ENCODE measurements around the gene ARHGEF9.
"Not testable (repeated sequence)": the region's sequence is repeated elsewhere in the genome, so short reads cannot be mapped to it uniquely, and the experiment has no call there.

Gene ARHGEF9

DNA sequence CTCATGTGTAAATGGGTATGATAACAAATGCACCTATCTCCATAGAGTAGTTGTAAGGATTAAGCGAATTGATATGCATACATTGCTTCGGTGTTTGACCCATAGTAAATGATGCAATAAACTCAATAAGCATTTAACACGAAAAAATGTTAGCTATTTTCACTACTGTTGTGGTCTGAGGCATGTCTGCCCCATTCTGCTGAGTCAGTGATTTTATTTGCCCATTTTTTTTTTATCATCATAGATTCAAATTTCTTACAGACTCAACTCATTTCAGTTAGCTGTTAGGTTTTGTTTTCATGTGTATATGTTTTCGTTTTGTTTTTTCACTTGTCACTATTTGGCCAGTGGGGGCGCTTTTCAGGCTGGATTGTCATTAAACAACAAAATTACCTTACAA lies 27.8 kb upstream of the ARHGEF9 start:
- no peaks in the 10 kb centered on the region for H3K4me1 ChIP-seq (ENCODE audit: insufficient read depth, low read length)
- H3K27me3 ChIP-seq (ENCODE audit: insufficient read depth, low read length, poor library complexity) = no peaks in the 10 kb centered on the region
- no peaks in the 10 kb centered on the region for H4K20me1 ChIP-seq (ENCODE audit: insufficient read depth, low read length)
- DNase-seq (no peak), ATAC-seq (ENCODE audit: insufficient read depth, low read depth) (no peak)
- no peak overlapping the region for H3K27ac ChIP-seq (ENCODE audit: low read length)
- H3K36me3 ChIP-seq (ENCODE audit: insufficient read depth, low read length) = no peaks in the 10 kb centered on the region
- no peak overlapping the region for H3K9ac ChIP-seq (ENCODE audit: low read depth, low read length)
- no peaks in the 10 kb centered on the region for H3K9me3 ChIP-seq (ENCODE audit: insufficient read depth, low read length, severe bottlenecking)
- H3K4me2 ChIP-seq (ENCODE audit: insufficient read depth, low read length) = no peak overlapping the region
- H2AFZ ChIP-seq (ENCODE audit: low read depth, low read length) = no peak overlapping the region
- no peak overlapping the region for H3K4me3 ChIP-seq (ENCODE audit: low read depth in 1 of 2, low read length in 2 of 2)
- no peak for TF ChIP-seq EZH2 (IDR thresholded peaks at IDR 0.05; ENCODE audit: borderline replicate concordance, low read depth, low read length, severe bottlenecking)
- no peaks in the 10 kb centered on the region for H3K79me2 ChIP-seq (ENCODE audit: insufficient read depth, low read length)

DNA sequence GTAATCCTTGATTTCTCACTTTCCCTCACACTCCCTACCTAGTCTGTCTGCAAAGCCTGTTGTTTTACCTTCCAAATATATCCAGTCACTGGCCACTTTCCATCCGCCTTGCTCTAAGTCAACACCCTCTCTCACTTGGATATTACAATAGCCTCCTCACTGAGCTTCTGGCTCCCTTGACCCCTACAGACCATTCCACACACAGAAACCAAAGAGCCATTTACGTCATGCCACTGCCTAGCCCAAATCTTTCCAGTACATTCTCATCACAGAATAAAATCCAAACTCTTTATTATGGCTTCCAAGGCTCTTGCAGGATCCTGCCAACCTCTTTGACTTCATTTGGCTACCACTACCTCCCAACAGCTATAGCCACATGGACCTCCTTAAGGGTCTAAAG lies 25.7 kb upstream of the ARHGEF9 start:
- Histone ChIP-seq H3K36me3 (ENCODE audit: insufficient read depth, low read length) (no peaks in the 10 kb centered on the region), H3K27ac (ENCODE audit: low read length) (no peak overlapping the region), H3K79me2 (ENCODE audit: insufficient read depth, low read length) (no peaks in the 10 kb centered on the region), H3K9ac (ENCODE audit: low read depth, low read length) (no peak overlapping the region), H3K4me2 (ENCODE audit: insufficient read depth, low read length) (no peak overlapping the region), H4K20me1 (ENCODE audit: insufficient read depth, low read length) (no peaks in the 10 kb centered on the region), H3K27me3 (ENCODE audit: insufficient read depth, low read length, poor library complexity) (no peaks in the 10 kb centered on the region), H2AFZ (ENCODE audit: low read depth, low read length) (no peak overlapping the region), H3K9me3 (ENCODE audit: insufficient read depth, low read length, severe bottlenecking) (no peaks in the 10 kb centered on the region), H3K4me3 (ENCODE audit: low read depth in 1 of 2, low read length in 2 of 2) (no peak overlapping the region), H3K4me1 (ENCODE audit: insufficient read depth, low read length) (no peaks in the 10 kb centered on the region)
- TF ChIP-seq EZH2 (IDR thresholded peaks at IDR 0.05; ENCODE audit: borderline replicate concordance, low read depth, low read length, severe bottlenecking) = no peak
- TF ChIP-seq, protein P1, sequence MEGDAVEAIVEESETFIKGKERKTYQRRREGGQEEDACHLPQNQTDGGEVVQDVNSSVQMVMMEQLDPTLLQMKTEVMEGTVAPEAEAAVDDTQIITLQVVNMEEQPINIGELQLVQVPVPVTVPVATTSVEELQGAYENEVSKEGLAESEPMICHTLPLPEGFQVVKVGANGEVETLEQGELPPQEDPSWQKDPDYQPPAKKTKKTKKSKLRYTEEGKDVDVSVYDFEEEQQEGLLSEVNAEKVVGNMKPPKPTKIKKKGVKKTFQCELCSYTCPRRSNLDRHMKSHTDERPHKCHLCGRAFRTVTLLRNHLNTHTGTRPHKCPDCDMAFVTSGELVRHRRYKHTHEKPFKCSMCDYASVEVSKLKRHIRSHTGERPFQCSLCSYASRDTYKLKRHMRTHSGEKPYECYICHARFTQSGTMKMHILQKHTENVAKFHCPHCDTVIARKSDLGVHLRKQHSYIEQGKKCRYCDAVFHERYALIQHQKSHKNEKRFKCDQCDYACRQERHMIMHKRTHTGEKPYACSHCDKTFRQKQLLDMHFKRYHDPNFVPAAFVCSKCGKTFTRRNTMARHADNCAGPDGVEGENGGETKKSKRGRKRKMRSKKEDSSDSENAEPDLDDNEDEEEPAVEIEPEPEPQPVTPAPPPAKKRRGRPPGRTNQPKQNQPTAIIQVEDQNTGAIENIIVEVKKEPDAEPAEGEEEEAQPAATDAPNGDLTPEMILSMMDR (IDR thresholded peaks at IDR 0.05; ENCODE audit: borderline replicate concordance, extremely low read depth, low read length, poor library complexity, severe bottlenecking) = no peak
- ATAC-seq (ENCODE audit: insufficient read depth, low read depth) = no peak
- no peak for DNase-seq

DNA sequence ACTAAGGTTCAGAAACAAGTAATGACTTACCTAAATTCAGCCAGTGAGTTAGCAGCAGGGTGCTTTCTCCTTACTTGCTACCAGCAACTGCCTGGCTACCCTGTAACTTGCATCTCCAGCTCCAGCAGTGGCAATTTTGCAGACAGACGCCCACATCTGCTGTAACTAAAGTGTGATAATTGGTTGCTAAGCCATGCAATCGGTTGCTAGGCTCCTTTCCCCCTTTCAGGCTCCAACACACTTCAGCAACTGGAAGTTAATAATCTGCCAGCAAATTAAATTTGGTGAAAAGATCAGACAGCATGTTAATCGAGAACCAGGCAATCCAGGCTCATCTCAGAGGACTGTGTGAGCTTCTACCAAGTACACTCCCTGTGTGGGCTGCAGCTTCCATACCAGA lies 24.2 kb upstream of the ARHGEF9 start:
- Histone ChIP-seq H4K20me1 (ENCODE audit: insufficient read depth, low read length) (no peaks in the 10 kb centered on the region), H3K79me2 (ENCODE audit: insufficient read depth, low read length) (no peaks in the 10 kb centered on the region)

DNA sequence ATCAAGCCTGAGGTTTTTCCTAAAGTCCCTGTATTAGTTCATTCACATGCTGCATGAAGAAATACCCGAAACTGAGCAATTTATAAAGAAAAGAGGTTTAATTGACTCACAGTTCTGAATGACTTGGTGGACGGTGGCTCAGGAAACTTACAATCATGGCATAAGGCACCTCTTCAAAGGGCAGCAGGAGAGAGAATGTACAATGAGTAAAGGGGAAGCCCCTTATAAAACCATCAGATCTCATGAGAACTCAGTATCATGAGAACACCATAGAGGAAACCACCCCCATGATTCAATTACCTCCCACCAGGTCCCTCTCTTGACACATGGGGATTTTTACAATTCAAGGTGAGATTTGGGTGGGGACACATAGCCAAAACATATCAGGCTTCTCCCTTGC lies 10.4 kb upstream of the ARHGEF9 start:
- not testable (repeated sequence) for H4K20me1 ChIP-seq (ENCODE audit: insufficient read depth, low read length); H3K4me1 ChIP-seq (ENCODE audit: insufficient read depth, low read length); H3K36me3 ChIP-seq (ENCODE audit: insufficient read depth, low read length); ATAC-seq (ENCODE audit: insufficient read depth, low read depth); H3K79me2 ChIP-seq (ENCODE audit: insufficient read depth, low read length); DNase-seq; H3K4me2 ChIP-seq (ENCODE audit: insufficient read depth, low read length); H3K9me3 ChIP-seq (ENCODE audit: insufficient read depth, low read length, severe bottlenecking); H3K4me3 ChIP-seq (ENCODE audit: low read depth in 1 of 2, low read length in 2 of 2); H3K27me3 ChIP-seq (ENCODE audit: insufficient read depth, low read length, poor library complexity); H2AFZ ChIP-seq (ENCODE audit: low read depth, low read length); H3K9ac ChIP-seq (ENCODE audit: low read depth, low read length); H3K27ac ChIP-seq (ENCODE audit: low read length)

More for the DNA sequence above, 24.2 kb upstream of the ARHGEF9 start:
- H3K36me3 ChIP-seq (ENCODE audit: insufficient read depth, low read length) = no peaks in the 10 kb centered on the region
- no peaks in the 10 kb centered on the region for H3K9me3 ChIP-seq (ENCODE audit: insufficient read depth, low read length, severe bottlenecking)
- H2AFZ ChIP-seq (ENCODE audit: low read depth, low read length) = no peak overlapping the region
- no peaks in the 10 kb centered on the region for H3K27me3 ChIP-seq (ENCODE audit: insufficient read depth, low read length, poor library complexity)
- no peak overlapping the region for H3K4me2 ChIP-seq (ENCODE audit: insufficient read depth, low read length)
- TF ChIP-seq EZH2 (IDR thresholded peaks at IDR 0.05; ENCODE audit: borderline replicate concordance, low read depth, low read length, severe bottlenecking) = no peak
- TF ChIP-seq, protein P1 (IDR thresholded peaks at IDR 0.05; ENCODE audit: borderline replicate concordance, extremely low read depth, low read length, poor library complexity, severe bottlenecking) = no peak
- H3K9ac ChIP-seq (ENCODE audit: low read depth, low read length) = no peak overlapping the region
- no peak overlapping the region for H3K27ac ChIP-seq (ENCODE audit: low read length)
- DNase-seq (no peak), ATAC-seq (ENCODE audit: insufficient read depth, low read depth) (no peak)
- no peak overlapping the region for H3K4me3 ChIP-seq (ENCODE audit: low read depth in 1 of 2, low read length in 2 of 2)
- no peaks in the 10 kb centered on the region for H3K4me1 ChIP-seq (ENCODE audit: insufficient read depth, low read length)
